ENCODE measurements around the gene UMAD1. TPM values are rescaled to one million over a fixed set of nuclear protein-coding genes. Genes with fewer than 3 reads are reported as not detected.

UMAD1 gene
- total RNA-seq, 2 experiments from 2014 or later = 11.0 to 15.3 TPM

DNA sequence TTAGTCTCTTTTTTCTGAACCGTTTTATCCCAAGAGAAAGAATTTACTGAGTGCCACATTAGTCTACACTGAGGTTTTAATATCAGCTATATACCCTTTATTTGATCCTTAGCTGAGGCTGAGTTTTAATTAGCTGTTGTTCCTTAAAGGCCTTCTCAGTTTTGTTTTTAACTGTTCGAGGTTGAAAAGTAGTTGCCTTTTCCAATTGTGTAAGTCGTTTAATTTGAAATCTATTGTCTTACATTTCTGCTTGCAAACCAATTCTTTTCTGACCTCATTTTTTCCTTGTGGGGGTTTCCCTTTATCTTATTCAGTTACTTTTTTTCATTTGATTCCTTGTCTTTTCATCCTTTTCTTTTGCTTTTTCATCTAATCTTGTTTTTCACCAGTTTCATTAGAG is 30.8 kb downstream of the UMAD1 start:
- H3K4me1 Mint-ChIP-seq (ENCODE audit: low read depth) = peaks cover 61% of the 10 kb centered on the region
- H3K27ac ChIP-seq (ENCODE audit: low read depth in 1 of 2, low read length in 2 of 2) = no peak overlapping the region

DNA sequence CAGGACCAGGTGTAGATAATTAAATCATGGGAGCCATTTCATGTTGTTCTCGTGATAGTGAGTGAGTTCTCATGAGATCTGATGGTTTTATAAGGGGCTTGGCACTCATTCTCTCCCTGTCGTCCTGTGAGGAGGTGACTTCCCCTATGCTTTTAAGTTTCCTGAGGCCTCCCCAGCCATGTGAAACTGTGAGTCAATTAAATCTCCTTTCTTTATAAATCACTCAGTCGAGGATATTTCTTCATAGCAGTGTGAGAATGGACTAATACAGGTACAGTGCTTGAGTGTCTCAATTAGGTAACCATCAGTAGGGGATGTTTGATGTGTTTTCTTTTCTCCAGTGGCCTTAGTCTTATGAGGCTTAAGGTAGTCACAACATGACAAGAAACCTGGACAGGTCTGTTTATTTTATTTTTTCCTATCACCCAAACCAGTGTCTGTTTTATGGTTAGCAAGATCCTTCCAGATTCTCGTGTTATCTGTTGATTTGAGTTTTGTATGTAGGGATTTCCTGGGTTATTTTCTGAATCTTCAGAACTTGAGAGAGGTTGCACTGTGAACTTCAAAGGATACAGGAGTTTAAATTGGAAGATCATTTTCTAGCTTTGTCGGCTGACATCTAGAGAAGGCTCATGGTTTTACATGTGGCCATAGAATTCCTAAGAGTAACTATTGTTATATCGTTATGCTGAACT is 32.1 kb downstream of the UMAD1 start:
- ChIA-PET POLR2A (no interaction called here), CTCF (no interaction called here)
- peaks cover 61% of the 10 kb centered on the region for H3K4me1 Mint-ChIP-seq (ENCODE audit: low read depth)
- no peaks in the 10 kb centered on the region for H3K9me3 Mint-ChIP-seq
- H3K36me3 ChIP-seq (ENCODE audit: insufficient read depth, low read length) = peaks cover 17% of the 10 kb centered on the region
- no peaks in the 10 kb centered on the region for H3K4me1 ChIP-seq (ENCODE audit: insufficient read depth, low read length)
- no peaks in the 10 kb centered on the region for H3K27me3 Mint-ChIP-seq
- peaks cover 0 to 4% of the 10 kb centered on the region in 2 experiments for H3K9me3 ChIP-seq (ENCODE audit: control insufficient read depth in 1 of 2, insufficient read depth in 1 of 2, low read length in 2 of 2)
- no peak overlapping the region for H3K27ac ChIP-seq (ENCODE audit: low read depth in 1 of 2, low read length in 2 of 2)
- intact Hi-C loops (cut with DNase I, micrococcal nuclease) = no loop called here
- H3K4me3 Mint-ChIP-seq = peak overlapping the region; percentile 72
- H3K27me3 ChIP-seq (ENCODE audit: control insufficient read depth in 1 of 2, insufficient read depth in 2 of 2, low read length in 2 of 2) = no peaks in the 10 kb centered on the region
- DNase-seq = peak in 1 of 14 experiments; percentile 22
- peak; percentile 39 for ATAC-seq (ENCODE audit: poor library complexity)
- TF ChIP-seq, protein P1, sequence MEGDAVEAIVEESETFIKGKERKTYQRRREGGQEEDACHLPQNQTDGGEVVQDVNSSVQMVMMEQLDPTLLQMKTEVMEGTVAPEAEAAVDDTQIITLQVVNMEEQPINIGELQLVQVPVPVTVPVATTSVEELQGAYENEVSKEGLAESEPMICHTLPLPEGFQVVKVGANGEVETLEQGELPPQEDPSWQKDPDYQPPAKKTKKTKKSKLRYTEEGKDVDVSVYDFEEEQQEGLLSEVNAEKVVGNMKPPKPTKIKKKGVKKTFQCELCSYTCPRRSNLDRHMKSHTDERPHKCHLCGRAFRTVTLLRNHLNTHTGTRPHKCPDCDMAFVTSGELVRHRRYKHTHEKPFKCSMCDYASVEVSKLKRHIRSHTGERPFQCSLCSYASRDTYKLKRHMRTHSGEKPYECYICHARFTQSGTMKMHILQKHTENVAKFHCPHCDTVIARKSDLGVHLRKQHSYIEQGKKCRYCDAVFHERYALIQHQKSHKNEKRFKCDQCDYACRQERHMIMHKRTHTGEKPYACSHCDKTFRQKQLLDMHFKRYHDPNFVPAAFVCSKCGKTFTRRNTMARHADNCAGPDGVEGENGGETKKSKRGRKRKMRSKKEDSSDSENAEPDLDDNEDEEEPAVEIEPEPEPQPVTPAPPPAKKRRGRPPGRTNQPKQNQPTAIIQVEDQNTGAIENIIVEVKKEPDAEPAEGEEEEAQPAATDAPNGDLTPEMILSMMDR (IDR thresholded peaks at IDR 0.05) = no peak
- H3K4me3 ChIP-seq (ENCODE audit: low read length) = no peak overlapping the region
- peaks cover 49% of the 10 kb centered on the region for H3K36me3 Mint-ChIP-seq (ENCODE audit: low read depth)
- H3K27ac Mint-ChIP-seq = peak overlapping the region; percentile 85

More for the DNA sequence above, 30.8 kb downstream of the UMAD1 start:
- H3K36me3 Mint-ChIP-seq (ENCODE audit: low read depth) = peaks cover 41% of the 10 kb centered on the region
- H3K27me3 ChIP-seq (ENCODE audit: control insufficient read depth in 1 of 2, insufficient read depth in 2 of 2, low read length in 2 of 2) = no peaks in the 10 kb centered on the region
- no peak for DNase-seq
- intact Hi-C loops (cut with DNase I, micrococcal nuclease) = no loop called here
- CTCF ChIA-PET = no interaction called here
- no peaks in the 10 kb centered on the region for H3K9me3 ChIP-seq (ENCODE audit: control insufficient read depth in 1 of 2, insufficient read depth in 1 of 2, low read length in 2 of 2)
- no peak overlapping the region for H3K4me3 ChIP-seq (ENCODE audit: low read length)
- H3K27ac Mint-ChIP-seq = peak overlapping the region; percentile 85
- no peak for ATAC-seq (ENCODE audit: poor library complexity)
- H3K27me3 Mint-ChIP-seq = no peaks in the 10 kb centered on the region
- POLR2A ChIA-PET = interaction anchor here (0.7 to 1.4 kb wide), 2 partner anchors 10 to 505 kb away, joined by 3 read pairs; no protein-coding TSS in a partner anchor
- peak overlapping the region; percentile 6 for H3K4me3 Mint-ChIP-seq
- TF ChIP-seq, protein P1 (IDR thresholded peaks at IDR 0.05) = no peak
- H3K36me3 ChIP-seq (ENCODE audit: insufficient read depth, low read length) = peaks cover 17% of the 10 kb centered on the region
- H3K4me1 ChIP-seq (ENCODE audit: insufficient read depth, low read length) = no peaks in the 10 kb centered on the region
- no peaks in the 10 kb centered on the region for H3K9me3 Mint-ChIP-seq

DNA sequence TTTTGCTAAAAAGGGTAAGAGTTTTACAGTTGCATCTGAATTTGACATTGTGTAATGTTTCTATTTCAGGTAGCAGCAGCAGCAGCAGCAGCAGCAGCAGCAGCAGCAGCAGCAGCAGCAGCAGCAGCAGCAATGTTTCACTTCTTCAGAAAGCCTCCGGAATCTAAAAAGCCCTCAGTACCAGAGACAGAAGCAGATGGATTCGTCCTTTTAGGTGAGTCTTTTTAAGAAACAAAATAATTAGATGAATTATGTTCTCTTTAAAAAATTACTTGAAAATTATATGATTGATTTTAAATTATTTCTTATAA is 32.6 kb downstream of the UMAD1 start:
- no peaks in the 10 kb centered on the region for H3K27me3 ChIP-seq (ENCODE audit: control insufficient read depth in 1 of 2, insufficient read depth in 2 of 2, low read length in 2 of 2)
- H3K4me1 ChIP-seq (ENCODE audit: insufficient read depth, low read length) = no peaks in the 10 kb centered on the region
- H3K36me3 ChIP-seq (ENCODE audit: insufficient read depth, low read length) = peaks cover 17% of the 10 kb centered on the region
- H3K9me3 Mint-ChIP-seq = peaks cover 3% of the 10 kb centered on the region
- peak overlapping the region; percentile 85 for H3K27ac Mint-ChIP-seq
- CTCF ChIA-PET = no interaction called here
- TF ChIP-seq, protein P1 (IDR thresholded peaks at IDR 0.05) = no peak
- peaks cover 3 to 7% of the 10 kb centered on the region in 2 experiments for H3K9me3 ChIP-seq (ENCODE audit: control insufficient read depth in 1 of 2, insufficient read depth in 1 of 2, low read length in 2 of 2)
- peak overlapping the region; percentile 72 for H3K4me3 Mint-ChIP-seq
- peak in 1 of 14 experiments; percentile 32 for DNase-seq
- intact Hi-C loops (cut with DNase I, micrococcal nuclease) = no loop called here
- POLR2A ChIA-PET = no interaction called here
- H3K4me3 ChIP-seq (ENCODE audit: low read length) = no peak overlapping the region
- peaks cover 54% of the 10 kb centered on the region for H3K36me3 Mint-ChIP-seq (ENCODE audit: low read depth)
- no peak overlapping the region for H3K27ac ChIP-seq (ENCODE audit: low read depth in 1 of 2, low read length in 2 of 2)
- H3K27me3 Mint-ChIP-seq = no peaks in the 10 kb centered on the region
- peak; percentile 37 for ATAC-seq (ENCODE audit: poor library complexity)
- H3K4me1 Mint-ChIP-seq (ENCODE audit: low read depth) = peaks cover 61% of the 10 kb centered on the region

Data from CD4-positive, alpha-beta T cell (primary cell).